ENCODE data around the gene KIF3A. TPM values are rescaled to one million over a fixed set of nuclear protein-coding genes. Genes with fewer than 3 reads are reported as not detected.
A peak's percentile ranks its signal among the peaks of the same experiment; 100 is the strongest.

The KIF3A gene
- total and polyA plus RNA-seq, 2 experiments from 2014 or later, result 11.2 to 19.7 TPM

GRCh38 chr5:132669966-132670882, 67.1 kb downstream of the KIF3A start (continued):
- TF ChIP-seq POLR2AphosphoS5 (IDR thresholded peaks at IDR 0.05; ENCODE audit: low read depth) (no peak), EZH2 (IDR thresholded peaks at IDR 0.05; ENCODE audit: low read depth, unreplicated experiment) (no peak)

GRCh38 chr5:132669455-132669820, 67.9 kb downstream of the KIF3A start:
- no peak for TF ChIP-seq EZH2 (IDR thresholded peaks at IDR 0.05; ENCODE audit: low read depth, unreplicated experiment)
- TF ChIP-seq ZNF462 (CRISPR knock-in tag; IDR thresholded peaks at IDR 0.05), result no peak
- TF ChIP-seq JUNB (IDR thresholded peaks at IDR 0.05; ENCODE audit: unreplicated experiment), result no peak
- no peak for TF ChIP-seq REST (IDR thresholded peaks at IDR 0.05; ENCODE audit: unreplicated experiment)
- no peak for TF ChIP-seq CREB1 (CRISPR knock-in tag; IDR thresholded peaks at IDR 0.05; ENCODE audit: low read depth)
- TF ChIP-seq ETS1 (IDR thresholded peaks at IDR 0.05), result no peak
- TF ChIP-seq NANOG (IDR thresholded peaks at IDR 0.05; ENCODE audit: borderline replicate concordance), result no peak
- no peak for TF ChIP-seq CTCF (conservative IDR thresholded peaks at IDR 0.05; ENCODE audit: low read depth in 2 of 2)
- no peak for TF ChIP-seq POLR2AphosphoS5 (IDR thresholded peaks at IDR 0.05; ENCODE audit: low read depth)
- no peak for TF ChIP-seq EZH2phosphoT487 (IDR thresholded peaks at IDR 0.05; ENCODE audit: unreplicated experiment)
- no peak for TF ChIP-seq STAT1 (IDR thresholded peaks at IDR 0.05; ENCODE audit: unreplicated experiment)
- Histone ChIP-seq H3K79me2 (replicated peaks; ENCODE audit: insufficient read depth) (no peaks in the 10 kb centered on the region), H3K27me3 (ENCODE audit: insufficient read depth) (no peaks in the 10 kb centered on the region), H4K20me1 (replicated peaks; ENCODE audit: insufficient read depth) (no peaks in the 10 kb centered on the region), H3K4me3 (no peak overlapping the region), H3K4me2 (no peak overlapping the region), H3K9me2 (ENCODE audit: insufficient read depth) (peaks cover 2% of the 10 kb centered on the region; the same call in 1 of the 2 replicates), H3K36me3 (ENCODE audit: insufficient read depth) (no peaks in the 10 kb centered on the region), H2AFZ (no peak overlapping the region), H3F3A (replicated peaks; ENCODE audit: low read depth) (no peaks in the 10 kb centered on the region), H3K27ac (ENCODE audit: low read depth) (no peak overlapping the region), H3K4me1 (ENCODE audit: insufficient read depth) (no peaks in the 10 kb centered on the region)
- peaks cover 17% of the 10 kb centered on the region for H3K27me3 Mint-ChIP-seq (ENCODE audit: insufficient read depth, low read depth, poor library complexity)
- H3K4me3 Mint-ChIP-seq, result no peak overlapping the region
- no peak for DNase-seq (ENCODE audit: low spot score)
- H3K27ac Mint-ChIP-seq, result peak overlapping the region; percentile 17; the same call in 1 of the 2 replicates
- no peak for ATAC-seq
- H3K9me3 Mint-ChIP-seq, result no peaks in the 10 kb centered on the region; the same call in 2 of the 3 replicates
- H3K4me1 Mint-ChIP-seq, result peaks cover 7% of the 10 kb centered on the region; the same call in 2 of the 3 replicates
- H3K36me3 Mint-ChIP-seq (ENCODE audit: low read depth), result no peaks in the 10 kb centered on the region; the same call in 2 of the 3 replicates
